SU-DHL-6 (cell line): ENCODE results near the gene PDLIM7.

Source experiments
- H2AFZ ChIP-seq: fragments of 200-600 bp; sonication (generic); 2 replicates; pipeline ENCODE4 v1.6.1; 2014; ENCODE audit warnings: low read depth, mild to moderate bottlenecking, moderate library complexity, mixed read lengths, antibody characterized with exemption, low read length; ENCODE audit not compliant: severe bottlenecking
- H3F3A ChIP-seq: fragments of 200-600 bp; shearing (Covaris generic); 2 replicates; pipeline ENCODE4 v1.6.0; 2016; ENCODE audit warnings: antibody characterized with exemption, mild to moderate bottlenecking; ENCODE audit not compliant: insufficient read depth
- H3K27ac ChIP-seq: fragments of 200-600 bp; sonication (generic); 2 replicates; pipeline ENCODE4 v1.5.1; 2016; ENCODE audit warnings: low read depth, mild to moderate bottlenecking, low read length, moderate library complexity, mixed read lengths
- H3K27me3 ChIP-seq: fragments of 200-600 bp; sonication (generic), shearing (Covaris generic); 2 replicates; pipeline ENCODE4 v1.6.0; 2014; ENCODE audit warnings: mild to moderate bottlenecking, low read length
- H3K36me3 ChIP-seq: fragments of 200-600 bp; sonication (generic); 2 replicates; pipeline ENCODE4 v1.6.1; 2014; ENCODE audit warnings: mild to moderate bottlenecking, low read length, mixed read lengths
- H3K4me2 ChIP-seq: fragments of 300-600, 200-600 bp; shearing (Covaris generic), sonication (generic); 2 replicates; pipeline ENCODE4 v1.6.0; 2014; ENCODE audit warnings: low read length, low read depth, mild to moderate bottlenecking; ENCODE audit not compliant: poor library complexity, severe bottlenecking
- H3K4me3 ChIP-seq: fragments of 200-600 bp; sonication (generic); 2 replicates; pipeline ENCODE4 v1.5.1; 2014; ENCODE audit warnings: antibody characterized with exemption, low read length, mild to moderate bottlenecking, mixed read lengths; ENCODE audit not compliant: insufficient read depth, poor library complexity, severe bottlenecking
- H3K79me2 ChIP-seq: fragments of 200-600 bp; sonication (generic); 2 replicates; pipeline ENCODE4 v1.6.1; 2014; ENCODE audit warnings: mild to moderate bottlenecking, low read length, moderate library complexity; ENCODE audit not compliant: insufficient read depth
- H3K9ac ChIP-seq: fragments of 200-600 bp; sonication (generic); 2 replicates; pipeline ENCODE4 v1.7.0; 2014; ENCODE audit warnings: mild to moderate bottlenecking, low read length
- H3K9me2 ChIP-seq: fragments of 200-600 bp; sonication (generic); replicated peaks from 2 replicates; pipeline ENCODE4 v1.6.1; 2014; ENCODE audit warnings: low read length; ENCODE audit not compliant: insufficient read depth
- H3K9me3 ChIP-seq: fragments of 200-600 bp; sonication (generic); 2 replicates; pipeline ENCODE4 v1.6.1; 2014; ENCODE audit warnings: low read length, mixed read lengths; ENCODE audit not compliant: insufficient read depth
- H4K20me1 ChIP-seq: fragments of 200-600 bp; sonication (generic); 2 replicates; pipeline ENCODE4 v1.6.1; 2014; ENCODE audit warnings: low read depth, mild to moderate bottlenecking, antibody characterized with exemption, low read length, moderate library complexity, mixed read lengths
- CTCF ChIP-seq: fragments of 200-600 bp; sonication (generic); IDR thresholded peaks from one replicate; pipeline ENCODE4 v1.5.1; 2017; ENCODE audit warnings: antibody characterized with exemption, mild to moderate bottlenecking, low read length, moderate library complexity; ENCODE audit not compliant: insufficient read depth, poor library complexity, severe bottlenecking
- EZH2phosphoT487 ChIP-seq: fragments of 200-600 bp; sonication (generic), shearing (Covaris generic); conservative IDR thresholded peaks from 2 replicates; pipeline ENCODE4 v1.6.1; 2018; ENCODE audit warnings: mild to moderate bottlenecking, antibody characterized with exemption, low read length, moderate library complexity, mixed read lengths

PDLIM7 gene

GRCh38 chr5:177447611-177448243, 49.7 kb downstream of the PDLIM7 start:
- Histone ChIP-seq H2AFZ (no peak overlapping the region), H4K20me1 (no peaks in the 10 kb centered on the region), H3F3A (peaks cover 21% of the 10 kb centered on the region), H3K9ac (0 out of 2 replicates have a peak overlapping the region, but pooled peaks have one; percentile 3), H3K36me3 (no peaks in the 10 kb centered on the region), H3K79me2 (no peaks in the 10 kb centered on the region), H3K4me2 (peak overlapping the region; percentile 23), H3K9me2 (no peaks in the 10 kb centered on the region), H3K27me3 (no peaks in the 10 kb centered on the region), H3K4me3 (no peak overlapping the region), H3K27ac (no peak overlapping the region), H3K9me3 (no peaks in the 10 kb centered on the region)
- TF ChIP-seq CTCF (no peak), EZH2phosphoT487 (no peak)

DNA sequence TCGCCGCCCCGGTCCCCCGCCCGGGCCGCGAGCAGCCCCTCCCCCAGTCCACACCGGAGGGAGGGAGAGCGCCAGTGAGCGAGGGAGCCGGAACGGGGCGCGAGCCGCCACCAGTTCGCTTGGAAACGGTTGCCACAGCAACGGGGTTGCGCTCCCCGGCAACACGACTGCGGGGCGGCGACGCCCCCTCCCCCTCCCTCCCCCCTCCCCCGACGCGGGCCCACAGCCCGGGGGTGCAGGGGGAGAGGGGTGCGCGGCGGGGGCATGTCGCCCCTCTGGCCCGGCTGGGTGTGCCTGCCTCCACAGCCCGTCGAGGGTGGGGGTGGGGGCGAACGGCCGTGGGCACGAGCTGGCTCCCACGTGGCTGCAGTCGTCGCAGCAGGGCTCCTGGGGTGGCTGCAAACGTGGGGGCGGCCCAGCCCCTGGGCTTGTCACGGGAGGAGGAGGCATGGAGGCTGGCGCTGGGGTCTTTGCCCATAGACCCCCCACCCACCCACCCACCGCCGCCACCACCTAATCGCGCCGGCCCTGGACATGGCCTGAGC, 50.3 kb downstream of the PDLIM7 start:
- Histone ChIP-seq H3K27ac (no peak overlapping the region), H3K9me3 (no peaks in the 10 kb centered on the region), H3K4me2 (peak overlapping the region; percentile 51), H3K9me2 (no peaks in the 10 kb centered on the region), H3K36me3 (no peaks in the 10 kb centered on the region), H3K9ac (peak overlapping the region; percentile 61), H3K79me2 (no peaks in the 10 kb centered on the region), H3K27me3 (no peaks in the 10 kb centered on the region), H2AFZ (no peak overlapping the region), H3F3A (peaks cover 21% of the 10 kb centered on the region), H4K20me1 (no peaks in the 10 kb centered on the region), H3K4me3 (peak overlapping the region; percentile 75)
- no peak for TF ChIP-seq EZH2phosphoT487
- TF ChIP-seq CTCF = no peak

DNA sequence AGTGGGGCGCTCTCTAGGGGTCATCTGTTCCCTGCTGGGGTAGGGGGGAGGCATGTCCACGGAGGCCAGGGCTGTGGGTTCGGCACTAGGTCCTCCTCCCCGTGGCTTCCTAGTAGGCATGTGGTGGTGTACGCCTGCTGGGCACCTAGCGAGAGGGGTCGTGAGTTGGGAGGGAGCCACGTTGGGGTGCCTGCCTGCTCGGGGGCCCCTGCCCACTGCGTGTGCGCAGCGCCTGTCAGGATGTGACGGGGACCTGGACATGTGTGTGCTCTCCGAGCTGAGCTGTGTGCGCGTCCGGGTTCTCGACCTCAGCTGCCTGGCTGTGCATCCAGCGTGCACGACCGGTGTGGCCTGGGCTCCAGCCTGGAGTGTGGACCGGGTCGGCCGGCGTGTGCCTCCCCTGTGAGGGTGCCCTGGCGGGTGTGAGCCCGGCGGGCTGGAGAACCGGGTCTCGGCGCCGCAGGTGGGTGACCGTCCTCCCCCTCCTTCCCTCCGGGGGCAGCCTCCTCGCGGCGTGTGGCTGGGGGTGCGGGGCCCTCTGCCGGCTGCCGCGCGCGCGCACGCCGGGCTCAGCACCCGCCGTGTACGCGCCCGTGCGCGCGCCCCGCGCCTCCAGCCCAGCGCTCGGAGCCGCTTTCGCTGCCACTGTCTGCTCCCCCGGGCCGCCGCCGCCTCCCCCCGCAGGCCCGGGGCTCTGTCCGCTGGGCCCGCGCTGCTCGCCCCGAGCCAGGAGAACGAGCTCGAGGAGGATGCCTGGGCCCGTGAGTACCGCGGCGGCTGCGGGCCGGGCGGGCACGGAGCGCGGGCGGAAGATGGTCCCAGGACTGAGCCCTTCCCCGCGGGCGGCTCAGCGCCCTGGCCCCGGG, 51.0 kb downstream of the PDLIM7 start, which contains the start of gene PRR7:
Gene PRR7 (plus strand): TSS at position 615 of the 866 bp plus-strand sequence. CDS start 8,254 bp downstream, outside the sequence.
- Histone ChIP-seq H3K36me3 (no peaks in the 10 kb centered on the region), H3F3A (peaks cover 21% of the 10 kb centered on the region), H3K27ac (no peak within 1 kb of the TSS), H3K9me2 (no peaks in the 10 kb centered on the region), H3K79me2 (no peaks in the 10 kb centered on the region), H3K4me3 (peak within 1 kb of the TSS; percentile 75), H4K20me1 (no peaks in the 10 kb centered on the region), H3K27me3 (no peaks in the 10 kb centered on the region), H3K9ac (peak within 1 kb of the TSS; percentile 61), H3K4me2 (peak within 1 kb of the TSS; percentile 51), H2AFZ (peak within 1 kb of the TSS; percentile 55), H3K9me3 (no peaks in the 10 kb centered on the region)
- TF ChIP-seq EZH2phosphoT487 = no peak
- no peak for TF ChIP-seq CTCF
